GM18520 (cell line): Measurements from ENCODE around the gene TAS2R31.

Source experiments
- ATAC-seq: cut with Tn5 transposase; IDR thresholded peaks from one replicate; pipeline ENCODE4 v1.9.1; 2021; ENCODE audit not compliant: unreplicated experiment

TAS2R31 gene

GRCh38 chr12:11007608-11008007 lies 23.6 kb downstream of the TAS2R31 start:
- ATAC-seq, result no peak

- no peak for ATAC-seq
Observed at GRCh38 chr12:10998204-10998603, 33.0 kb downstream of the TAS2R31 start, which contains the start of gene TAS2R20. Gene TAS2R20 (minus strand): TSS chr12:10998304. CDS start chr12:10997875, 429 bp downstream.

GRCh38 chr12:10994307-10994706 lies 36.9 kb downstream of the TAS2R31 start:
- ATAC-seq, result no peak

DNA sequence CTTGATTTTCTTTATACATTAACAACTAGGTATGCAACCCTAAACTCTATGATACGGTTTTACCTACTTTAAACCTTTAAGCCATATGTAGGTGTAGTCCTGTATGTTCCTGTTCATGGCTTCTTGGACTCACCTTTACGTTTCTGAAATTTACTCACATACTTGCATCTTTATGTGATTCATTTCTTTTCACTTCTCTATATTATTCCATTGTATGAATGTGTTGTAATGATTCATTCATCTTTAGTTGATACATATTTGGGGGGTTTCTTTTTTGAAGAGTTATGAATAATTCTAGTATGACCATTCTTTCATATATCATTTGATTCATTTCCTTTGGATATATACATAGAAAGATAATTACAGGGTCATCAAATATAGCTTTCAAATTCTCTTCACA lies 42.1 kb downstream of the TAS2R31 start:
- no peak for ATAC-seq

GRCh38 chr12:10986812-10987211 lies 44.4 kb downstream of the TAS2R31 start, which contains the start of gene TAS2R50:
Gene TAS2R50 (minus strand): TSS chr12:10986912. CDS start chr12:10986860, 52 bp downstream.
- ATAC-seq, result no peak

GRCh38 chr12:10982244-10982643 lies 49.0 kb downstream of the TAS2R31 start:
- ATAC-seq, result no peak
